Transverse colon (tissue), 4 donors: ENCODE data around the gene IWS1. TPM values are rescaled to one million over a fixed set of nuclear protein-coding genes. Genes with fewer than 3 reads are reported as not detected.

Source experiments
- DNase-seq: peaks from one replicate; pipeline ENCODE4 v3.0.0-alpha.2; 2019
- H3K27ac ChIP-seq, 4 donors: fragments of 200-600 bp; sonication (generic); 2 replicates each; pipeline ENCODE4 v1.5.1; 2016 to 2018; ENCODE audit warnings: inconsistent platforms in 4 of 4
- H3K27me3 ChIP-seq: fragments of 200-600 bp; sonication (generic); 2 replicates; pipeline ENCODE4 v1.5.1; 2017; ENCODE audit warnings: inconsistent platforms
- H3K36me3 ChIP-seq, 4 donors: fragments of 200-600 bp; sonication (generic); 2 replicates each; pipeline ENCODE4 v1.5.1; 2017 to 2019; ENCODE audit warnings: inconsistent platforms in 4 of 4
- H3K4me1 ChIP-seq, 4 donors: fragments of 200-600 bp; sonication (generic); 2 replicates each; pipeline ENCODE4 v1.5.1; 2017 to 2020; ENCODE audit warnings: inconsistent platforms in 4 of 4
- H3K4me3 ChIP-seq, 4 donors: fragments of 200-600 bp; sonication (generic); 1 replicate in 1 of 4; 2 replicates in 3 of 4; pipeline versions ENCODE4 v1.5.1 to v1.6.1; 2017 to 2019; ENCODE audit warnings: inconsistent platforms in 4 of 4
- H3K9me3 ChIP-seq, 2 donors: fragments of 200-600 bp; sonication (generic); 2 replicates each; pipeline ENCODE4 v1.5.1; 2017 to 2019; ENCODE audit warnings: inconsistent platforms in 2 of 2
- CTCF ChIP-seq, 5 experiments: fragments of 200-600 bp in 3 of 5; fragments of 450-650 bp in 2 of 5; sonication (generic) in 3 of 5; IDR thresholded peaks; 1 replicate in 2 of 5; 2 replicates in 3 of 5; pipeline ENCODE4 v1.5.1; 2016 to 2017; ENCODE audit warnings: antibody characterized with exemption in 5 of 5, inconsistent platforms in 3 of 5, mild to moderate bottlenecking in 2 of 5, moderate library complexity in 1 of 5
- EP300 ChIP-seq: sonication (generic); formaldehyde crosslinking; IDR thresholded peaks from one replicate; pipeline ENCODE4 v1.6.1; 2017; ENCODE audit warnings: antibody characterized with exemption, low read depth
- POLR2A ChIP-seq: fragments of 450-650 bp; IDR thresholded peaks from one replicate; pipeline ENCODE4 v1.6.1; 2016; ENCODE audit warnings: antibody characterized with exemption, mild to moderate bottlenecking, moderate library complexity
- POLR2AphosphoS5 ChIP-seq, 3 donors: sonication (generic); formaldehyde crosslinking; IDR thresholded peaks; one replicate each; pipeline ENCODE4 v1.6.1; 2016; ENCODE audit warnings: antibody characterized with exemption in 3 of 3
- WGBS, 2 donors: methylation state at CpG; one replicate each; pipeline ENCODE4 v1.1.5; 2018; ENCODE audit warnings: low coverage in 1 of 2; 5-methylcytosine and 5-hydroxymethylcytosine counted together
- in situ Hi-C, 4 donors: fragments of 200-750 bp; cut with MboI; loops; one replicate each; pipeline versions ENCODE4 v1.15.0 to v1.15.1; 2017; ENCODE audit warnings: low sequenced_read_pairs in 3 of 4, low pct_ligation_motif_present in 1 of 4, low pct_unique_long_range_greater_than_20kb in 1 of 4
- intact Hi-C: fragments of 100-400 bp; cut with DNase I; formaldehyde crosslinking; loops from one replicate; pipeline ENCODE4 v1.15.1; 2023; ENCODE audit warnings: low total_unique reads
- total RNA-seq, 4 donors: library from RNA; depleted of rRNA; stranded (reverse); fragments of >200 nt; gene quantifications; one replicate each; pipeline ENCODE4 v1.1.0, GENCODE V29; 2016

Gene IWS1
- total RNA-seq, 4 donors from 2014 or later = 27.3 to 139 (median 45.4) TPM

GRCh38 chr2:127490283-127490682, 36.0 kb downstream of the IWS1 start:
- no peak overlapping the region for H3K4me3 ChIP-seq
- no peak for TF ChIP-seq POLR2AphosphoS5 (IDR thresholded peaks at IDR 0.05)
- TF ChIP-seq EP300 = no peak
- no peak for TF ChIP-seq POLR2A
- TF ChIP-seq CTCF (IDR thresholded peaks at IDR 0.05) = no peak
- intact Hi-C loops (no loop called here), in situ Hi-C loops (loop anchor here in 1 of 4 donors (25.0 kb wide), 1 partner anchor 153 kb away; no protein-coding TSS in a partner anchor)
- WGBS, 2 donors = 83 to 92% methylated on average over 3 to 4 of the region's 4 CpGs
- H3K27ac ChIP-seq = no peak overlapping the region
- H3K27me3 ChIP-seq = no peaks in the 10 kb centered on the region
- H3K9me3 ChIP-seq = no peaks in the 10 kb centered on the region
- no peak for DNase-seq
- no peaks in the 10 kb centered on the region for H3K4me1 ChIP-seq
- peaks cover 0 to 88% (median 41%) of the 10 kb centered on the region in 4 donors for H3K36me3 ChIP-seq

- TF ChIP-seq POLR2AphosphoS5 (IDR thresholded peaks at IDR 0.05) (no peak), EP300 (no peak), POLR2A (no peak), CTCF (IDR thresholded peaks at IDR 0.05) (no peak)
- no peaks in the 10 kb centered on the region for H3K9me3 ChIP-seq
- DNase-seq = no peak
- WGBS, 2 donors = 84 to 89% methylated on average over 4 to 8 of the region's 8 CpGs
- in situ Hi-C loops = loop anchor here in 2 of 4 donors (10.0 to 25.0 kb wide), 2 partner anchors 149 to 162 kb away; no protein-coding TSS in a partner anchor
- H3K4me3 ChIP-seq = no peak overlapping the region
- H3K27ac ChIP-seq = no peak overlapping the region
- H3K36me3 ChIP-seq = peaks cover 0 to 65% (median 31%) of the 10 kb centered on the region in 4 donors
- intact Hi-C loops = no loop called here
- H3K4me1 ChIP-seq = no peaks in the 10 kb centered on the region
- no peaks in the 10 kb centered on the region for H3K27me3 ChIP-seq
Measured at GRCh38 chr2:127486247-127487058, 39.8 kb downstream of the IWS1 start.

- in situ Hi-C loops = loop anchor here in 2 of 4 donors (10.0 to 25.0 kb wide), 2 partner anchors 148 to 161 kb away; no protein-coding TSS in a partner anchor
- 79 to 91% methylated on average over 4 to 5 of the region's 5 CpGs for WGBS, 2 donors
- no peak for DNase-seq
- Histone ChIP-seq H3K27ac (no peak overlapping the region), H3K9me3 (no peaks in the 10 kb centered on the region), H3K36me3 (peaks cover 0 to 65% (median 32%) of the 10 kb centered on the region in 4 donors), H3K4me3 (no peak overlapping the region), H3K27me3 (no peaks in the 10 kb centered on the region), H3K4me1 (no peaks in the 10 kb centered on the region)
- no peak for TF ChIP-seq CTCF (IDR thresholded peaks at IDR 0.05)
- TF ChIP-seq POLR2AphosphoS5 (IDR thresholded peaks at IDR 0.05) = no peak
- TF ChIP-seq EP300 = no peak
- no peak for TF ChIP-seq POLR2A
- intact Hi-C loops = no loop called here
Measured at GRCh38 chr2:127485694-127486071, 40.6 kb downstream of the IWS1 start.

DNA sequence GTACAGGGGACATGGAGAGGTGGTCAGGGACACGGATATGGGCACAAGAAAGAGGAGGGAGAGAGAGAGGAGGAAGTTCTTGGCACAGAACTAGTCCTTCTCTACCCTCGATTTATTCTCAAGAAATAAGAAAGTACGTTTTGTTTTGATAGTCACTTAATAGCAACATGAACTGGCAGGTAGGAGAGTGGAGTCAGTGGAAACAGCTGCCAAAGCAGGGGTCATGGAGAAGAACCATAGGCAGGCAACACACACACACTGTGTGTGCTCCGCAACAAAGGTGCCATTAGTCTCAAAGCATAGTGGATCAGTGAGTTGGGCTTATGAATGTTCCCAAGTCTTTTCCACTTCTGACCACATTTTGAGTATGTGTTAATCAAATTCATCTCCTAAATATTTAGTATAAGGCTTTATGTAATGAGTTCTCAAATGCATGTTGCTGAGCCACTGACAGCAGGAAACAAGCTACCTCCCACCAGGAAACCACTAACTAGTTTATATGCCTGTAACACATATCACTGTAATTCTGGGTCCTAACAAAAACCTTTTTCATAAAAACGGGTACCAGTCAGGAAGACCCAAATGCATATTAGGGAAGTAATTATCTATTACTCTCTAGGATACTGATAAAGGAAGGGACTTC, 41.1 kb downstream of the IWS1 start:
- WGBS, 2 donors = 57 to 69% methylated on average over 4 to 5 of the region's 5 CpGs
- no peak for DNase-seq
- no peak overlapping the region for H3K4me3 ChIP-seq
- in situ Hi-C loops (loop anchor here in 2 of 4 donors (10.0 to 25.0 kb wide), 2 partner anchors 148 to 160 kb away; no protein-coding TSS in a partner anchor), intact Hi-C loops (no loop called here)
- H3K36me3 ChIP-seq = peaks cover 0 to 64% (median 30%) of the 10 kb centered on the region in 4 donors
- H3K4me1 ChIP-seq = no peaks in the 10 kb centered on the region
- no peak overlapping the region for H3K27ac ChIP-seq
- no peaks in the 10 kb centered on the region for H3K9me3 ChIP-seq
- TF ChIP-seq POLR2AphosphoS5 (IDR thresholded peaks at IDR 0.05) = no peak
- TF ChIP-seq EP300 = no peak
- TF ChIP-seq POLR2A = no peak
- no peak for TF ChIP-seq CTCF (IDR thresholded peaks at IDR 0.05)
- no peaks in the 10 kb centered on the region for H3K27me3 ChIP-seq
